Muscle layer of duodenum (tissue), 2 donors: ENCODE measurements around the gene ZNF512.

ENCODE experiments used
- H3K27ac ChIP-seq: one replicate; pipeline ENCODE4 v1.7.0; 2013; ENCODE audit warnings: mild to moderate bottlenecking, low read length
- H3K27me3 ChIP-seq: one replicate; pipeline ENCODE4 v1.7.0; 2013; ENCODE audit warnings: low read depth, mild to moderate bottlenecking, control low read depth, low read length
- H3K36me3 ChIP-seq, 2 donors: one replicate each; pipeline ENCODE4 v1.7.0; 2013; ENCODE audit warnings: low read length in 2 of 2, control low read depth in 1 of 2, mild to moderate bottlenecking in 1 of 2; ENCODE audit not compliant: insufficient read depth in 2 of 2, control insufficient read depth in 1 of 2
- H3K4me1 ChIP-seq, 2 donors: one replicate each; pipeline ENCODE4 v1.7.0; 2013; ENCODE audit warnings: low read length in 2 of 2, mild to moderate bottlenecking in 2 of 2, control low read depth in 1 of 2, moderate library complexity in 1 of 2; ENCODE audit not compliant: insufficient read depth in 2 of 2, control insufficient read depth in 1 of 2
- H3K4me3 ChIP-seq, 2 donors: one replicate each; pipeline ENCODE4 v1.7.0; 2013; ENCODE audit warnings: low read length in 2 of 2, low read depth in 1 of 2, mild to moderate bottlenecking in 1 of 2
- H3K9me3 ChIP-seq, 2 donors: one replicate each; pipeline ENCODE4 v1.7.0; 2013; ENCODE audit warnings: low read length in 2 of 2, control low read depth in 1 of 2, mild to moderate bottlenecking in 1 of 2; ENCODE audit not compliant: control insufficient read depth in 1 of 2
- donor health status: healthy.

ZNF512 gene

DNA sequence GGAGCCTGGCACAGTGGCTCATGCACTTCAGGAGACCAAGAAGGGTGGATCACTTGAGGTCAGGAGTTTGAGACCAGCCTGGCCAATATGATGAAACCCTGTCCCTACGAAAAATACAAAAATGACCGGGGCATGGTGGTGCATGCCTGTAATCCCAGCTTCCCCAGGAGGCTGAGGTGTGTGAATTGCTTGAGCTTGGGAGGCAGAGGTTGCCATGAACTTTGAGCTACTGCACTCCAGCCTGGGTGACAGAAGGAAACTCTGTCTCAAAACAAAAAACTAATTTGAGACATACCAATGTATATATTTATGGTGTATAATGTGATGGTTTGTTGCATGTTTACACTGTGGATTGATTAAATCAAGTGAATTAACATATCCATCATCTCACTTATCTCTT lies 21.8 kb upstream of the ZNF512 start:
- no peaks in the 10 kb centered on the region for H3K9me3 ChIP-seq
- no peak overlapping the region for H3K4me3 ChIP-seq
- H3K27ac ChIP-seq: no peak overlapping the region
- no peaks in the 10 kb centered on the region for H3K4me1 ChIP-seq
- no peaks in the 10 kb centered on the region for H3K36me3 ChIP-seq
- H3K27me3 ChIP-seq: no peaks in the 10 kb centered on the region

DNA sequence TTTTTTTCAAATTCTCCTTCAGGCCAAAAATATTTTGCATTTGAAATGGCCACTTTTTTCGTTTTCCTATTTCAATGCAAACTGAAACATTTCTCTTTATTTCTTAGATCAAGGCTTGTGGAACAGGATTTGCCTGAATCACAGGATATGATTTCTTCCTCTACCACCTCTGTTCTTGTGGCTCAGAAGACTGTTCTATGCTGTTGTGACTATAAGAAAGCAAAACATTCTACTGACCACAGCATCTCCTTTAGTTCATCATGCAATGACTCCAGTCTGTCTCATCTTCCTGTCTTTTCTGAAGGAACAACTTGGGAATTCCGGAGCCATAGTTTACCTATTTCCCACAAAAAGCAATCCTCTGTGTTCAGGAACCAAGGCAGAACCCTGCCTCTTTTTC lies 16.2 kb upstream of the ZNF512 start:
- Histone ChIP-seq H3K36me3 (no peaks in the 10 kb centered on the region), H3K27me3 (no peaks in the 10 kb centered on the region), H3K27ac (no peak overlapping the region), H3K9me3 (peaks cover 0 to 3% of the 10 kb centered on the region in 2 donors), H3K4me1 (no peaks in the 10 kb centered on the region), H3K4me3 (no peak overlapping the region)

DNA sequence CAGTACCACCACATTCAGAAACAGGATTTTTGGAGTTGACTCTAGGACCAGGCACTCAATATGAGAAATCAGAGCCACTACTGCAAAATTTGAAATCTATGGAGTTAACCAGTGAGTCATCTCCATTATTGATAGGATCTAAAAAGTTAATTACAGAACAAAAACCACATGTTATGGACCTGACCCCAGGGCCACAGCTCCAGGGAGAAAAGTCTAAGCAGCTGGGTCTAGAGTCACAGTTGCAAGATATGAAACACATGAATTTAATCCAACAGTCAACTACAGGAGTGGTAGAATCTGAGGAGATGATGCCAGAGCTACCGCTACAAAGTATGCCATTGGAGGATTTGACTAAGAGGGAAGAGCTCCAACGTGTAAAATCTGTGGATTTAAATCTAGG lies 13.4 kb upstream of the ZNF512 start:
- no peaks in the 10 kb centered on the region for H3K36me3 ChIP-seq
- H3K9me3 ChIP-seq: peaks cover 9 to 30% of the 10 kb centered on the region in 2 donors
- H3K4me3 ChIP-seq: no peak overlapping the region
- no peaks in the 10 kb centered on the region for H3K27me3 ChIP-seq
- no peak overlapping the region for H3K27ac ChIP-seq
- H3K4me1 ChIP-seq: no peaks in the 10 kb centered on the region

DNA sequence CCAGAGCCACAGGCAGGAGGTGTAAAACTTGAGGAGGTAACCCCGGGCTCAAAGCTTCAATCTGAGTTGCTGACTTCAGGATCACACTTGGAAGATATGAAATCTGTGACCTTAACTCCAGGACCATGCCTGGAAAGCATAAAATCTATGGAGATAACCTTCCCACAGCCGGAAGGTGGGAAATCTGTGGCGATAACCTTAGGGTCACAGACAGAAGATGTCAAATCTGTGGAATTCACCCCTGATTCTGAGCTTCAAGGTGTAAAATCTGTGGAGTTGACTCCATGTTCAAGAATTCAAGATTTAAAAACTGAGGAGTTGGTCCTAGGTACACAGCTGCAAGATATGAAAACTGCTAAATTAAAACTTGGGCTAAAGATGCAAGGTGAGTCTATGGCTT lies 11.6 kb upstream of the ZNF512 start:
- peaks cover 9 to 47% of the 10 kb centered on the region in 2 donors for H3K9me3 ChIP-seq
- H3K27me3 ChIP-seq: no peaks in the 10 kb centered on the region
- H3K4me3 ChIP-seq: no peak overlapping the region
- no peaks in the 10 kb centered on the region for H3K36me3 ChIP-seq
- no peak overlapping the region for H3K27ac ChIP-seq
- no peaks in the 10 kb centered on the region for H3K4me1 ChIP-seq

DNA sequence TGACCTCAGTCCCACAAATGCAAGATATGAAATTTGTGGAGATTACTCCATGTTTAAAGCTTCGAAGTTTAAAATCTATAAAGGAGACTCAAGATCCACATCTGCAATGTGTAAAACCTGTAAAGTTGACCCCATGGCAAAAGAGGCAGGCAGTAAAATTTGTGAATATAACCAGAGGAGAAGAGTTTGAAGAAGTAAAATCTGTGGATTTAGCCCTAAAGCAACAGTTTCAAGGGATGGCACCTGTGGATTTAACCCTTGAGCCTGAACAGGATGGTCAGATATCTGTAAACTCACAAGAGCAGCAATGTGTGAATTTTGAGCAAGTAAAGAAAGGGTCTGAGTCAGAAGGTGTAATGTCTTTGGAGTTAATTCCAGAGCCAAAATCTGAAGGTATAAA lies 11.2 kb upstream of the ZNF512 start:
- H3K27me3 ChIP-seq: no peaks in the 10 kb centered on the region
- no peak overlapping the region for H3K27ac ChIP-seq
- no peaks in the 10 kb centered on the region for H3K4me1 ChIP-seq
- H3K4me3 ChIP-seq: no peak overlapping the region
- H3K9me3 ChIP-seq: peaks cover 9 to 52% of the 10 kb centered on the region in 2 donors
- no peaks in the 10 kb centered on the region for H3K36me3 ChIP-seq

DNA sequence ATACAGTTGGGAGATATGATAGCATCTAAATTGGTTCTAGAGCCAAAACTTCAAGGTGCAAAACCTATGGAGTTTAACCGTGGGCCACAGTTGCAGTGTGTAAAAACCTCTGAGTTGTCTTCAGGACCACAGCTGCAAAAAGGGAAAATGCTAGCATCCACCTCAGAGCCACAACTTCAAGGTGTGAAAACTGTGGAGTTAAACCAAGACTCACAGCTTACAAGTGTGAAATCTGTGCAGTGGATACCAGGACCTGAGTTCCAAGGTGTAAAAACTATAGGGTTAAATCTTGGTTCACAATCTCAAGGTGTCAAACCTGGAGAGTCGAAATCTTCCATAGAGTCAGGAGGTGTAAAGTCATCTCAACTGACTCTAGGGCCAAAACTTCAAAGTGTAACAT lies 10.4 kb upstream of the ZNF512 start:
- Histone ChIP-seq H3K27me3 (no peaks in the 10 kb centered on the region), H3K4me1 (no peaks in the 10 kb centered on the region), H3K4me3 (no peak overlapping the region), H3K27ac (no peak overlapping the region), H3K36me3 (peaks cover 0 to 3% of the 10 kb centered on the region in 2 donors), H3K9me3 (peaks cover 9 to 60% of the 10 kb centered on the region in 2 donors)

DNA sequence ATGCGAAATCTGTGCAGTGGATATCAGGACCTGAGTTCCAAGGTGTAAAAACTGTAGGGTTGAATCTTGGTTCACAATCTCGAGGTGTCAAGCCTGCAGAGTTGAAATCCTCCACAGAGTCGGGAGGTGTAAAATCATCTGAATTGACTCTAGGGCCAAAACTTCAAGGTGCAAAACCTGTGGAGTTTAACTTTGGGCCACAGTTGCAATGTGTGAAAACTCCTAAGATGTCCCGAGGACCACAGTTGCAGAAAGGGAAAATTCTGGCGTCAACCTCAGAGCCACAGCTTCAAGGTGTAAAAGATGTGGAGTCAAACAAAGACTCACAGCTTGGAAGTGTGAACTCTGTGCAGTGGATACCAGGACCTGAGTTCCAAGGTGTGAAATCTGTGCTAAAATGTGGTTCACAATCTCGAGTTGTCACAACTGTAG lies 9.8 kb upstream of the ZNF512 start:
- peaks cover 9 to 65% of the 10 kb centered on the region in 2 donors for H3K9me3 ChIP-seq

DNA sequence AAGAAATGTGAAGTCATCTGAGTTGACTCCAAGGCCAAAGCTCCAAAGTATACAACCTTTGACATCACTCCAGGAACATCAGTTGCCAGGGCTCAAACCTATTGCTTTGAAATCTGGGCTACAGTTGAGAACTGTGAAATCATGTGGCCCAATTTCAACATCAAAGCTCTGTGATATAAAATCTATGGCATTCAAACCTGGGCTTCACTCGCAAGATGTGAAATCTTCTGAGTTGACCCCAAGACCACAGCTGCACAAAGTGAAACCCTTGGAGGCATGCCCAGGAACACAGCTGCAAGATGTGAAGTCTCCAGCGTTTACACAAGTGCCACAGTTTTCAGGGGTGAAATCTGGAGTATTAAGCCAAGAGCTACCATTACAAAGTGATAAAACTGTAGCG lies 9.4 kb upstream of the ZNF512 start:
- H3K4me3 ChIP-seq: no peak overlapping the region
- no peak overlapping the region for H3K27ac ChIP-seq

More for the DNA sequence above, 9.8 kb upstream of the ZNF512 start:
- no peaks in the 10 kb centered on the region for H3K4me1 ChIP-seq
- no peak overlapping the region for H3K27ac ChIP-seq
- no peak overlapping the region for H3K4me3 ChIP-seq
- H3K27me3 ChIP-seq: no peaks in the 10 kb centered on the region
- peaks cover 0 to 3% of the 10 kb centered on the region in 2 donors for H3K36me3 ChIP-seq

DNA sequence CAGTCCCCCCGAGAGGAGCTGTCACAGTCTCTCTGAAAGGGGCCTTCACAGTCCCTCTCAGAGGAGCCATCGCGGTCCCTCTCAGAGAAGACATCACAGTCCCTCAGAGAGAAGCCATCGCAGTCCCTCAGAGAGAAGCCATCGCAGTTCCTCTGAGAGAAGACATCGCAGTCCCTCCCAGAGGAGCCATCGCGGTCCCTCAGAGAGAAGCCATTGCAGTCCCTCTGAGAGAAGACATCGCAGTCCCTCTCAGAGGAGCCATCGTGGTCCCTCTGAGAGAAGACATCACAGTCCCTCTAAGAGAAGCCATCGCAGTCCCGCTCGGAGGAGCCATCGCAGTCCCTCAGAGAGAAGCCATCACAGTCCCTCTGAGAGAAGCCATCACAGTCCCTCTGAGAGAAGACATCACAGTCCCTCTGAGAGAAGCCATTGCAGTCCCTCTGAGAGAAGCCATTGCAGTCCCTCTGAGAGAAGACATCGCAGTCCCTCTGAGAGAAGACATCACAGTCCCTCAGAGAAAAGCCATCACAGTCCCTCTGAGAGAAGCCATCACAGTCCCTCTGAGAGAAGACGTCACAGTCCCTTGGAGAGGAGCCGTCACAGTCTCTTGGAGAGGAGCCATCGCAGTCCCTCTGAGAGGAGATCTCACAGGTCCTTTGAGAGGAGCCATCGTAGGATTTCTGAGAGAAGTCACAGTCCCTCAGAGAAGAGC lies 1.3 kb upstream of the ZNF512 start:
- Histone ChIP-seq H3K27ac (no peak overlapping the region), H3K4me3 (no peak overlapping the region)

More for the DNA sequence above, 9.4 kb upstream of the ZNF512 start:
- H3K27me3 ChIP-seq: no peaks in the 10 kb centered on the region
- H3K4me1 ChIP-seq: no peaks in the 10 kb centered on the region
- H3K36me3 ChIP-seq: peaks cover 0 to 3% of the 10 kb centered on the region in 2 donors
- peaks cover 11 to 70% of the 10 kb centered on the region in 2 donors for H3K9me3 ChIP-seq

DNA sequence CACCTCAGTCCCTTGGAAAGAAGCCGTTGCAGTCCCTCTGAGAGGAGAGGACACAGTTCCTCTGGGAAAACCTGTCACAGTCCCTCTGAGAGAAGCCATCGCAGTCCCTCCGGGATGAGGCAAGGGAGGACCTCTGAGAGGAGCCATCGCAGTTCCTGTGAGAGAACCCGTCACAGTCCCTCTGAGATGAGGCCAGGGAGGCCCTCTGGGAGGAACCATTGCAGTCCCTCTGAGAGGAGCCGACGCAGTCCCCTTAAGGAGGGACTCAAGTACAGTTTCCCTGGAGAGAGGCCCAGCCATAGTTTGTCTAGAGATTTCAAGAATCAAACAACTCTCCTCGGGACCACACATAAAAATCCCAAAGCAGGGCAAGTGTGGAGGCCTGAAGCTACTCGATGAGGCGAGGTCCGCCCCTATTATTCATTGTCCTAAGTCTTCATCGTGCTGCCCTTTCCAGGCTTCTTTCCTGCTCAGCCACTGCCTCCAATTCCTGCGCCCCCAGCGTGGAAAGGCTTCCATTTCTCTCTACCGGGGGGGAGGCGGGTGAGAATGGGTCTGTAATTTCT lies 630 bp upstream of the ZNF512 start:
- Histone ChIP-seq H3K4me1 (peaks cover 6 to 14% of the 10 kb centered on the region in 2 donors), H3K27ac (peak overlapping the region; percentile 33)

More for the DNA sequence above, 1.3 kb upstream of the ZNF512 start:
- H3K9me3 ChIP-seq: peaks cover 6 to 36% of the 10 kb centered on the region in 2 donors
- H3K4me1 ChIP-seq: peaks cover 6 to 14% of the 10 kb centered on the region in 2 donors
- H3K36me3 ChIP-seq: peaks cover 0 to 3% of the 10 kb centered on the region in 2 donors
- H3K27me3 ChIP-seq: no peaks in the 10 kb centered on the region

DNA sequence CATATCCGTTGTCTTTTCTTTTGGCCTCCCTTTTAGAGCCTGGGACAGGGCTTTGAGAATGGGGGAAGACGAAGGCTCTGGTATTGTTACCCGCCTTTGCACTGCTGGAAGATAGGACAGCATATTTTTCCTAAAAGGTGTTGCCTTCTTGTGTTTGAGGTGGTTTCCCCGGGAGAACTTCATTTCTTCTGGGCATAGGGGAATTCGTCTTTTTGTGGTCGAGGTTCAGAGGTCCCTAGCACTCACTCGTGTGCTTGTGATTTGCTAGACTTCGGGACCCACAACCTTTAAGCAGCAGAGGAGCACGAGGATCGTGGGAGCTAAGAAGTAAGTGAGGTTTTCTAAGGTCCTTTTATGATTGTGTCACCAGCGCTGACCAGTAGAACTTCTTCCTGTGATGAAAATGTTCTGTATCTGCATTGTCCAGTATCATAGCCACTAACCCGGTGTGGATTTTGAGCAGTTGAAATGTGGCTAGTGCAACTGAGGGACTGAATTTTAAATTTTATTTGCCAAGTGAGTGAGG lies 611 bp downstream of the ZNF512 start:
- Histone ChIP-seq H3K27ac (peak overlapping the region; percentile 78), H3K4me1 (peaks cover 6 to 14% of the 10 kb centered on the region in 2 donors), H3K27me3 (no peaks in the 10 kb centered on the region), H3K4me3 (peak overlapping the region; percentile 95 to 99), H3K9me3 (peaks cover 4 to 17% of the 10 kb centered on the region in 2 donors), H3K36me3 (no peaks in the 10 kb centered on the region)

More for the DNA sequence above, 630 bp upstream of the ZNF512 start:
- H3K27me3 ChIP-seq: no peaks in the 10 kb centered on the region
- H3K4me3 ChIP-seq: peak overlapping the region; percentile 95 to 99
- peaks cover 6 to 30% of the 10 kb centered on the region in 2 donors for H3K9me3 ChIP-seq
- peaks cover 0 to under 1% of the 10 kb centered on the region in 2 donors for H3K36me3 ChIP-seq
